Progenitor cell of endocrine pancreas (in vitro differentiated cells): ENCODE data around the gene EXOC7. TPM values are rescaled to one million over a fixed set of nuclear protein-coding genes. Genes with fewer than 3 reads are reported as not detected.

Experiments used
- DNase-seq: peaks from one replicate; pipeline ENCODE4 v3.0.0; 2021; ENCODE audit warnings: low spot score; ENCODE audit not compliant: unreplicated experiment
- H3K27ac Mint-ChIP-seq: 2 replicates; pipeline ENCODE4 v1.8.0; 2021; ENCODE audit warnings: mild to moderate bottlenecking, moderate library complexity, mixed read lengths
- H3K27me3 Mint-ChIP-seq: 2 replicates; pipeline ENCODE4 v1.8.0; 2021; ENCODE audit warnings: mixed read lengths
- H3K36me3 Mint-ChIP-seq: 2 replicates; pipeline ENCODE4 v1.8.0; 2022; ENCODE audit warnings: mixed read lengths; ENCODE audit not compliant: insufficient read depth
- H3K4me1 Mint-ChIP-seq: 2 replicates; pipeline ENCODE4 v1.8.0; 2021; ENCODE audit warnings: low read depth, mixed read lengths
- H3K4me3 Mint-ChIP-seq: 2 replicates; pipeline ENCODE4 v1.8.0; 2021; ENCODE audit warnings: low read depth, mild to moderate bottlenecking, moderate library complexity, mixed read lengths
- H3K9me3 Mint-ChIP-seq: 2 replicates; pipeline ENCODE4 v1.8.0; 2021; ENCODE audit warnings: low read depth, mixed read lengths
- total RNA-seq: library from RNA; stranded (reverse); gene quantifications from 2 replicates; pipeline ENCODE4 v1.2.1, GENCODE V29; 2021
- TF ChIP-seq, protein P1 (sequence below): fragments of 200-600 bp; sonication (generic); IDR thresholded peaks from one replicate; pipeline ENCODE4 v1.5.0; 2021; ENCODE audit warnings: antibody characterized with exemption, mild to moderate bottlenecking; ENCODE audit not compliant: unreplicated experiment

EXOC7 gene
- total RNA-seq, 1 donor from 2014 or later = 354 TPM

DNA sequence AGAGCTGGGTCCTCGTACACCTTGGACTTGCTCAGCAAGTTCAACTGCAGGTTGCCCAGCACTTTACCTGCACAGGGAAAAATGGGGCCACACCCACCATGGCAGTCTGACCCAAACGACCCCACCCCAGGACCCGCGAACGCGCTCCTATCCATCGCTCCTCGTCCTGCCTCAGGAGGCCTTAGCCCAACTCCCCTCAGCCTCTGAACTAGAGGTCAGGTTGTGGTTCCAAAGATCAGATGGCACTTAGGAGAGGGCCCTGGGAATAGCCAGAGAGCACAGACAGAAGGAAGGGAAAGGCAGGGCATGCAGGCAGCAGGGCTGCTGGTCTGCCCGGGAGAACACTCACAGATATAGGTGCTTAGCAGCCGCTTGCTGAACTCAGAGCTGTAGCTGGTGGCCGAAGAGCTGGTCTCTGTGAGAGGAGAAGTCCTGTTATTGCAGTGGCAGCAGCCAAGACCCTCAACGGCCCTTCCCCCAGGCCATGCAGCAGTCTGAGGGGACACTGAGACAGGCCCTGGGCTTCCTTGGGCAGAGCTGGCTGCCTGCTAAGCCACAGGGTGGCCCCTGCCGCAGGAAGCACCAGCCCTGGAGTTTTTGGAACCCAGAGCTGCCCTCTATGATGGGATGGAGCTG lies 17.7 kb downstream of the EXOC7 start:
- no peak for DNase-seq
- Mint-ChIP-seq H3K4me1 (peaks cover 17% of the 10 kb centered on the region), H3K27ac (no peak overlapping the region), H3K36me3 (peaks cover 14% of the 10 kb centered on the region), H3K9me3 (no peaks in the 10 kb centered on the region), H3K4me3 (no peak overlapping the region), H3K27me3 (no peaks in the 10 kb centered on the region)
- TF ChIP-seq, protein P1, sequence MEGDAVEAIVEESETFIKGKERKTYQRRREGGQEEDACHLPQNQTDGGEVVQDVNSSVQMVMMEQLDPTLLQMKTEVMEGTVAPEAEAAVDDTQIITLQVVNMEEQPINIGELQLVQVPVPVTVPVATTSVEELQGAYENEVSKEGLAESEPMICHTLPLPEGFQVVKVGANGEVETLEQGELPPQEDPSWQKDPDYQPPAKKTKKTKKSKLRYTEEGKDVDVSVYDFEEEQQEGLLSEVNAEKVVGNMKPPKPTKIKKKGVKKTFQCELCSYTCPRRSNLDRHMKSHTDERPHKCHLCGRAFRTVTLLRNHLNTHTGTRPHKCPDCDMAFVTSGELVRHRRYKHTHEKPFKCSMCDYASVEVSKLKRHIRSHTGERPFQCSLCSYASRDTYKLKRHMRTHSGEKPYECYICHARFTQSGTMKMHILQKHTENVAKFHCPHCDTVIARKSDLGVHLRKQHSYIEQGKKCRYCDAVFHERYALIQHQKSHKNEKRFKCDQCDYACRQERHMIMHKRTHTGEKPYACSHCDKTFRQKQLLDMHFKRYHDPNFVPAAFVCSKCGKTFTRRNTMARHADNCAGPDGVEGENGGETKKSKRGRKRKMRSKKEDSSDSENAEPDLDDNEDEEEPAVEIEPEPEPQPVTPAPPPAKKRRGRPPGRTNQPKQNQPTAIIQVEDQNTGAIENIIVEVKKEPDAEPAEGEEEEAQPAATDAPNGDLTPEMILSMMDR = no peak

DNA sequence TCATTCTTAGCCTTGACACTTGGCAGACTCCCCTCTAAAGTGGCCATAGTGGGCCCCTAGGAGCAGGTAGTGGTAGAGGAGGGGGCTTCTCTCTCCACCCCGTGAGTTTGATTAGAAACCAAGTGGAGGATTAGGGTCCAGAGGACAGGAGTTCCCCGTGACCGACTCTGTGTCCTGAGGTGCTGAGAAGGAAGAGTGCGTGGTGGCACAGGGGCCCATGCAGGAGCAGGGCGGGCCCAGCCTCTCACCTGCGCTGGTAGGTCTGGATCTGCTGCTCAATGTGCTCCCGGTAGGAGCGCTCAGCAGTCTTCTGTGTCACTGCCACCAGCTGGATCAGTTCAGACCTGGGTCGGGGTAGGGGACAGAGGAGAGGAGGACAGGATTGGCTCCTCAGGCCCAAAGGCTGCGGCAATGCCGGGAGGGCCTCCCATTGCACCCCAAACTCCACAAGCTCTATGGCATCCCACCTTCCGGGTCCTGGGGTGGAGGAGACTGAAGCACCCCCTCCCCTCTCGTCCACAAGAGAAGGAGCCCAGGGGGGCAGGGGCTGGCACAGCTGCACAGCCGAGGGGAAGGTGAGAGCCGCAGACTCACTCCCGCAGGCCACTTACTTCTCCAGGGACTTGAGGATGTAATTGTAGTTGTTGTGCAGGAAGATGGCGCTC lies 18.4 kb downstream of the EXOC7 start:
- H3K27me3 Mint-ChIP-seq = no peaks in the 10 kb centered on the region
- H3K27ac Mint-ChIP-seq = no peak overlapping the region

DNA sequence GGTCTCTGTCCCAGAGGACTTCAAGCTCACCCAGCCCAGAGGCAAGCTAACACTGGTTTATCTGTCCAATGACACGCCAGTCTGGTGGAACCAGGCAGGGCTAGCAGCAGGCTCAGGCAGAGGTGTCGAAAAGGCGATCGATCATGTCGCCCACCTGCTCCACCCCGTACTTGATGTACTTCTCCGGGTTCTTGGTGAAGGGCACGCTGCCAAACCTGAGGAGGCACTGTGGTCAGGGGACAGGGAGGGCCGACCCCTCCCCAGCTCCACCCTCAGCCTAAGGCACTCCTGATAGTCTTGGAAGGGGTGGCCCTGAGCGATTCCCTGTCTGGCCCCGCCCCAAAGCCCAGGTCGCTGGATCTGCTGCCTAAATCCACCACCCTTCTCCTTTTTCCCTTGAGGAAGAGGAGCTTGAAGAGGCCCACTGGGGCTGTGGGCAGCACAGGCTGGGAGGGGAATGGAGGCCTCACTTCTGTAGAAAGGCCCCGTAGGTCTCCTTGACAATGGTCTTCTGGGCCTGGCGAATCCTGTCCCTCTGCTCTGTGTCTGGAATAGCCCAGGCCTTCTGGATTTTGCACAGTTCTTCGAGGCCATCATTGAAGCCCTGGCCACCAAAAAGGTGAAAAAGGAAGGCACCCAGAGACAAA lies 19.9 kb downstream of the EXOC7 start:
- no peak for DNase-seq
- H3K27me3 Mint-ChIP-seq = peaks cover 8% of the 10 kb centered on the region
- TF ChIP-seq, protein P1 = no peak
- H3K36me3 Mint-ChIP-seq = peaks cover 11% of the 10 kb centered on the region
- no peaks in the 10 kb centered on the region for H3K9me3 Mint-ChIP-seq
- no peak overlapping the region for H3K4me3 Mint-ChIP-seq
- no peak overlapping the region for H3K27ac Mint-ChIP-seq
- H3K4me1 Mint-ChIP-seq = peaks cover 32% of the 10 kb centered on the region

More for the DNA sequence above, 18.4 kb downstream of the EXOC7 start:
- no peaks in the 10 kb centered on the region for H3K9me3 Mint-ChIP-seq
- TF ChIP-seq, protein P1 = no peak
- H3K4me3 Mint-ChIP-seq = no peak overlapping the region
- H3K36me3 Mint-ChIP-seq = peaks cover 14% of the 10 kb centered on the region
- no peak for DNase-seq
- peaks cover 22% of the 10 kb centered on the region for H3K4me1 Mint-ChIP-seq

DNA sequence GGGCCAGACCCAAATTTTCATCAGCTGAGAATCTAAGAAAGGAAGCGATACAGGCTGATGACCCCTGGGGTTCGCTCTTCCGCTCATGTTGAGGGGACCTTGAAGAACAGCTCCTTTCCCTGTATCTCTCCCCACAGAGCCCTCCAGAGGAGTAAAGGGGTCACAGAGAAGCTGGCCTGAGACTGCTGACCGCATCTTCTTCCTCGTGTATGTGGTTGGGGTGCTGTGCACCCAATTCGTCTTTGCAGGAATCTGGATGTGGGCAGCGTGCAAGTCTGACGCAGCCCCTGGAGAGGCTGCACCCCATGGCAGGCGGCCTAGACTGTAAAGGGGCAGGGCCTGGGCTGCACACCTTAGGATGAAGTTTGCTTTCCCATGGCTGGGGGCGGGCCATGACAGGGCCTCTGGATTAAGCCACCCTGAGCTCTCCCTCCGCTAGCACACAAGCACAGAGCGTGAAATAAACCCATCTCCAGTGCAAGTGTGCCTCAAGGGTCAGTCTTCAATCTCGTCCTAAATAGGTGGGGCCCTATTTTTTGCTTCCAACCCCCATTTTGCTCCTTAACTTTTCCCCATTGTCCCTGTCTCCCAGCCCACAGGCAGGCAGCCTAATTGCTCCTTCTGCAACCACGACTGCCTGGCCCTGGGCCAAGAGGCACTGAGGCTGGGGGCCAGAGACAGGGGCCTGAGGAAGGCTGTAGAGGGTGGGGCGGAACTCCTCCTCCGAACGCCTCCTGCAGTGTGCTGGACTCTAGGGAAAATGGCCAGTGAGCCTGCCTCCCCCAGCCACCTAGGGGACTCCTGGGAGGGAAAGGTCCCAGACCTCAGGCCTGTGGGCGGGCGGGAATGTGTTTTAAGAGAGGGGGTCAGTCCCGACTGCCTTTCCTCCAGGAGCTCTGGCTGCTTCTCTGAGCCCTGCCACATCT lies 21.0 kb downstream of the EXOC7 start:
- no peak for DNase-seq
- TF ChIP-seq, protein P1 = no peak
- Mint-ChIP-seq H3K4me3 (no peak overlapping the region), H3K36me3 (peaks cover 11% of the 10 kb centered on the region), H3K27ac (no peak overlapping the region), H3K4me1 (peaks cover 33% of the 10 kb centered on the region), H3K9me3 (no peaks in the 10 kb centered on the region), H3K27me3 (peaks cover 17% of the 10 kb centered on the region)
